Measurements from ENCODE around the gene PGBD1. TPM values are rescaled to one million over a fixed set of nuclear protein-coding genes. Genes with fewer than 3 reads are reported as not detected.

PGBD1 gene
- total and polyA plus RNA-seq, 2 experiments from 2014 or later = 7.5 to 10.5 TPM

GRCh38 chr6:28282926-28283325, 1.6 kb downstream of the PGBD1 start:
- peak overlapping the region; percentile 91 for H3K4me2 ChIP-seq
- H3K4me1 ChIP-seq (ENCODE audit: insufficient read depth) = peaks cover 14% of the 10 kb centered on the region
- H3K4me3 ChIP-seq = peak overlapping the region; percentile 97
- peaks cover 13% of the 10 kb centered on the region for H3K4me1 Mint-ChIP-seq
- H3K36me3 Mint-ChIP-seq (ENCODE audit: low read depth) = peaks cover 23% of the 10 kb centered on the region
- no peaks in the 10 kb centered on the region for H3K9me2 ChIP-seq (ENCODE audit: insufficient read depth)
- H3F3A ChIP-seq (replicated peaks; ENCODE audit: low read depth) = no peaks in the 10 kb centered on the region
- H3K9me3 Mint-ChIP-seq = no peaks in the 10 kb centered on the region
- peak overlapping the region; percentile 98 for H3K4me3 Mint-ChIP-seq
- no peak overlapping the region for H3K27ac Mint-ChIP-seq
- H3K27me3 Mint-ChIP-seq (ENCODE audit: insufficient read depth, low read depth, poor library complexity) = no peaks in the 10 kb centered on the region
- no peaks in the 10 kb centered on the region for H3K27me3 ChIP-seq (ENCODE audit: insufficient read depth)
- ATAC-seq (no peak), DNase-seq (ENCODE audit: low spot score) (no peak)
- no peaks in the 10 kb centered on the region; the same call in 1 of the 2 replicates for H4K20me1 ChIP-seq (replicated peaks; ENCODE audit: insufficient read depth)
- TF ChIP-seq ZNF331 (CRISPR knock-in tag; IDR thresholded peaks at IDR 0.05; ENCODE audit: low read depth) (no peak), ZNF462 (CRISPR knock-in tag; IDR thresholded peaks at IDR 0.05) (no peak), ETS1 (IDR thresholded peaks at IDR 0.05) (no peak), CREB1 (CRISPR knock-in tag; IDR thresholded peaks at IDR 0.05; ENCODE audit: low read depth) (no peak), EZH2phosphoT487 (IDR thresholded peaks at IDR 0.05; ENCODE audit: unreplicated experiment) (no peak), STAT1 (IDR thresholded peaks at IDR 0.05; ENCODE audit: unreplicated experiment) (no peak), REST (IDR thresholded peaks at IDR 0.05; ENCODE audit: unreplicated experiment) (no peak), NANOG (IDR thresholded peaks at IDR 0.05; ENCODE audit: borderline replicate concordance) (no peak), CTCF (conservative IDR thresholded peaks at IDR 0.05; ENCODE audit: low read depth in 2 of 2) (no peak), ZNF114 (CRISPR knock-in tag; IDR thresholded peaks at IDR 0.05) (no peak), POLR2AphosphoS5 (IDR thresholded peaks at IDR 0.05; ENCODE audit: low read depth) (no peak), JUNB (IDR thresholded peaks at IDR 0.05; ENCODE audit: unreplicated experiment) (no peak), EZH2 (IDR thresholded peaks at IDR 0.05; ENCODE audit: low read depth, unreplicated experiment) (no peak)
- H3K79me2 ChIP-seq (replicated peaks; ENCODE audit: insufficient read depth) = peaks cover 21% of the 10 kb centered on the region
- peaks cover 25% of the 10 kb centered on the region; the same call in 1 of the 2 replicates for H3K36me3 ChIP-seq (ENCODE audit: insufficient read depth)
- H2AFZ ChIP-seq = no peak overlapping the region
- H3K27ac ChIP-seq (ENCODE audit: low read depth) = no peak overlapping the region

All from GM23338 (cell line).